GM21619 (cell line): Measurements from ENCODE around the gene DDX25.
"Not testable (repeated sequence)": the region's sequence is repeated elsewhere in the genome, so short reads cannot be mapped to it uniquely, and the experiment has no call there.

Experiments
- ATAC-seq: cut with Tn5 transposase; IDR thresholded peaks from one replicate; pipeline ENCODE4 v1.9.1; 2021; ENCODE audit not compliant: unreplicated experiment

DDX25 gene

DNA sequence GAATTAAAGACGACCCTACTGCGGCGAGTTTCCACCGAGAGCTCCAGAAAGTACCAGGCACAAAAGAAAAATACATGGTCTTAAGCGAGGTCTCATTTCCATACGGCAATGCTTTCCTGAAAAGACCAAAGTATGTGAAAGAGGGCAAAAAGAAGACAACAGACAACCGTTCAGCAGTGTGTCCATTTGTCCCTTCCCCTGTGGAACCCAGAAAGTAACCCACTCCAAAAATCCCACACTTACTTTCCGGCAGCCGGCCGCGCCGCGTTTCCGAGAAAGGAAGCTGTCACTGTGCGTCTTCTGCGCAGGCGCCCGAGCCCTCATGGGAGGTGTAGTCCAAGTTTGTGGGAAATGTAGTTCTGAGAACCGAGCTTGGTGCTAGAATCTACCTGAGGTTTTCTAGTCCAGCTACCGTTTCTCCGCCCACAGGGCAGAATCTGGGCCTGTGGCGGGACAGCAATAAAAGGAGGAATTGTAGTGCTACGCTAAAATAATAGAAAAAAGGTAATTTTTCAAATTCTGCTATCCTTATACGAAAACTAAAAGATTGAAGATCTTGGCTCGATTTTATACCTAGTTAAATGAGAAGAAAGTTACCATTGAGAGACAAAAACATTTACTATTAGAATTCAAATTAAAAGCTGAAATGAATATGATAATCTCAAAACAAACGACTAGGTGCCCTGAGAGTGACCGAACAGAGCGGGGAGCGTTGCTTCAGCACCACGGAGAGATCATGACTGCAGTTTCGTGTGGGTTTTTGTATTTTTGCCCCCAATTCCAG is 1.2 kb upstream of the DDX25 start, which contains the start of gene PUS3:
PUS3 (minus strand) TSS at position 280 of the 784 bp plus-strand sequence. CDS start 6,922 bp downstream, outside the sequence.
- ATAC-seq, result peak; percentile 99

DNA sequence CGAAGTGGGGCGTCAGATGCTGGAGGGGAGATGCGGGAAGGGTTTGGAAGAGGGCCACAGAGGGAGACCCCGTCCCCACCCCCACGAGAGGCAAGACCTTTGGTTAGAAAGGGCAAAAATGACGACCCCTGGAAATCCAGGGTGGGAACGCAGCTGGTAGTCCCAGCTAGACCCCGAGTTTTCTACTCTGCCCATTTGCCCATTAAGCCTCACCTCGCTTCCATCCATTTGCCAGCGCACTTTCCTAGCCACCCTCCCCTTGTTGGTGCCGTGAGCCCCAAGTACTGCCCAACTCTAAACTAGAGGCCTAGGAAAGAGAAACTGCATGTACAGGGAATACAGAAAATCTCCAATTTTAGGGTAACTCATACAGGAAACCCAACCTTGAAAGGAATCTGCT is 370 bp downstream of the DDX25 start:
- ATAC-seq, result no peak

DNA sequence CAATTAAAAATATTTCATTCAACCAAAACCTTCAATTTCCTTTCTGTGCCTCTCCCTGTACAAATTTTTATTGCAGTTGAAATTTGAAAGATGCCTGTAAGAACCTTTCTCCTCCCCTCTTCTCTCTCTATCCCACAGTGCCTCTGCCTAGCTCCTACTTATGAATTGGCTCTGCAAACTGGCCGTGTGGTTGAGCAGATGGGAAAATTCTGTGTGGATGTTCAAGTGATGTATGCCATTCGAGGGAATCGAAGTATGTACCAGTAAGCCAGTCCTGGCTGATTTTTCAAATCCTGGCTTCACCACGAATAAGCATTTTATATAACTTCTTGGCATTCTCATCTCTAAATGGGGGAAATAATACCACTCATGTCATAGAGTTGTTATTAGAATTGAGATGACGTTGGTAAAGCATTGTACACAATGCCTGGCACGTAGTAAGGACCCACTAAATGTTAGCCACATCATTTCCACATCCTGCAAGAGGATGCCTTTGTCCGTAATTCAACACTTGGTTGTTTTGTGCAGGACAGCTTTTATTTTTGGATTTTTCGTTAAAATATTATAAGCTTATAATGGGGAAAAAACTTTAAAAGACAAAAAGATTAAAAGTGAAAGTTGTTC is 6.0 kb downstream of the DDX25 start:
- ATAC-seq, result no peak

DNA sequence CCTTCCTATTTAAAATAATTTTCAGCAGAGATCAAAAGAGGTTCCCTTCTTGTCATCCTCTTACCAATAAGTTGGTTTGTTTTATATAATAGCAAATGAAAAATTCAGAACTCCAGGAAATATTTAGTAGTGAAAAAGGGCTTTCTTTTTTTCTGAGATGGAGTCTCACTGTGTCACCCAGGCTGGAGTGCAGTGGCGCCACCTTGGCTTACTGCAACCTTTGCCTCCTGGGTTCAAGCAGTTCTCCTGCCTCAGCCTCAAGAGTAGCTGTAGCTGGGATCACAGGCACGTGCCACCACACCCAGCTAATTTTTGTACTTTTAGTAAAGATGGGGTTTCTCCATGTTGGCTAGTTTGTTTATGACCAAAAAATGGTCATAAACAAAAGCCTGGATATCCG is 10.3 kb downstream of the DDX25 start:
- ATAC-seq, result not testable (repeated sequence)

DNA sequence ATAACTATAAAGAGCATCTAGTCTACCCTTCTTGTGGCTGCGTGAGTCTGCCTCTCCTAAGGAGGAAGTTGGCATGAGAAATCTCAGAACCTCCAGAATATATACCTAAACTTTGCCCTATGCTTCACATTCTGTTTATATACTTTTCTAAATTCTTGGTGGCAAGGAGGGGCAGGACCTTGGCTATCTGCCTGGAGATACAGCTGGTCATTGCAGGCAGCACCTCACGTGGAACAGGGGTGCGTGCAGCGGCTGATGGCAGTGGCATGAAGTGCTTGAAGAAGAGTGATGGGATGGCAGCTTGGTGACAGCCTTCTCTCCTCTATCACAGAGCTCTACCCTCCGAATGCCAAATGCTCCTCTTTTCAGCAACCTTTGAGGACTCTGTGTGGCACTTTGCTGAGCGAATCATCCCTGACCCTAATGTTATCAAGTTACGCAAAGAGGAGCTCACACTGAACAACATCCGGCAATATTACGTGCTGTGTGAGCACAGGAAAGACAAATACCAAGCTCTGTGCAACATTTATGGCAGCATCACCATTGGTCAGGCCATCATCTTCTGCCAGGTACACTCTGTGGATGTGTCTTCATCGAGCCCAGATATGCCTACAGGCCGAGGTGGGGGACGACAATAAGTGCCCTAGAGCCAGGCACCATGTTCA is 12.5 kb downstream of the DDX25 start:
- no peak for ATAC-seq

DNA sequence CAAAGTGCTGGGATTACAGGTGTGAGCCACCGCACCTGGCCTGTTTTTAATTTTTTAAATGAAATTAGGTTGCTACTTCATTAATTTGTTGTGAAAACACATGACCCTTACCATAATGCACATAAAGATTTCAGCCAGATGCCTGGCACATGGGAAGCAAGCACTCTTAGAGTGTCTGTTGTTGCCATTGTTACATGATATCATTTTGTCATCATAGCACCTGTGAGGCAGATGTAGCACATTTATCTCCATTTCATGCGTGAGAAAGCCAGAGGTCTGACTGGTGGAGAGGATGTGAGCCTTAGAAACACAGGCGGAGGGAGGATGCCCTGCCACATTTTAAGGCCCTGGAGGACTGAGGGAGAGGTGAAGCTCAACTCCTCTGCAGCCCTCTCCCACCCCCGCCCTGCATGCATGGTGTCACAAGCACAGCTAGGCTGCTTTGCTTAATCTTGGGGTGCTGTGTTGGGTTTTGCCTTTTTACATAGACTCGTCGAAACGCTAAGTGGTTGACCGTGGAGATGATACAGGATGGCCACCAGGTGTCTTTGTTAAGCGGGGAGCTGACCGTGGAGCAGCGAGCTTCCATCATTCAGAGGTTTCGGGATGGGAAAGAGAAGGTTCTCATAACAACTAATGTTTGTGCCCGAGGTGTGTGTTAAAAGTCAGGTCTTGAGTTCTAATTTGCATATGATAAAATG is 14.0 kb downstream of the DDX25 start:
- ATAC-seq, result no peak

DNA sequence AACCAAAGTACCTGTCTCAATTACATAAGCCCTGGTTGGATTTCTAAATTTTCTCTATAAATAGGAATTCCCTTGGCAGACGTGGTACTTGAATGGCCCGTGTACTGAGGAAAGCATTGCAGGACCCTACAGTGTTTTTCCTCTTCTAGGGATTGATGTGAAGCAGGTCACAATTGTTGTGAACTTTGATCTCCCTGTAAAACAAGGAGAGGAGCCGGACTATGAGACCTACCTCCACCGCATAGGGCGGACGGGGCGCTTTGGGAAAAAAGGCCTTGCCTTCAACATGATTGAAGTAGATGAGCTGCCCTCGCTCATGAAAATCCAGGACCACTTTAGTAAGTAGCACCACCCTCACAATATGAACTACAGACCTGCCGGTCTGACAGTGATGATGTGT is 16.7 kb downstream of the DDX25 start:
- no peak for ATAC-seq

DNA sequence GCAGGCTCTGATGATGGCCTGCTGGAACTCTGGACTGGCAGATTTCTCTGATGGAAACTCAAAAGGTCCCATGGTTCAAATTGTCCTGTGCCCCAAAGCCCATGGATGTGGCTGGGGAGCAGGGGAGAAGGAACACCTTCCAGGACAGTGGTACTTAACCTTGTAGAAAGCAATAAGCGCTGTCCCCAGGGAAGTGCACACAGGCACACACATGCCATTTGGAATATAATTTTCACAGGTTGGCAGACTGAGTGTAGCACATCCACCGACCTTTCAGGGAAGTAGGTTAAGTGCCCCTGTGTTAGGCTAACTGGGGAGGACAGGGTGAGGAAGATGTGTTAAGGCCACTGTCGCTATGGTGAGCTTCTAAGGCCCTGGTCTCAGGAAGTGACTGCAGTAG is 17.8 kb downstream of the DDX25 start:
- ATAC-seq, result no peak

DNA sequence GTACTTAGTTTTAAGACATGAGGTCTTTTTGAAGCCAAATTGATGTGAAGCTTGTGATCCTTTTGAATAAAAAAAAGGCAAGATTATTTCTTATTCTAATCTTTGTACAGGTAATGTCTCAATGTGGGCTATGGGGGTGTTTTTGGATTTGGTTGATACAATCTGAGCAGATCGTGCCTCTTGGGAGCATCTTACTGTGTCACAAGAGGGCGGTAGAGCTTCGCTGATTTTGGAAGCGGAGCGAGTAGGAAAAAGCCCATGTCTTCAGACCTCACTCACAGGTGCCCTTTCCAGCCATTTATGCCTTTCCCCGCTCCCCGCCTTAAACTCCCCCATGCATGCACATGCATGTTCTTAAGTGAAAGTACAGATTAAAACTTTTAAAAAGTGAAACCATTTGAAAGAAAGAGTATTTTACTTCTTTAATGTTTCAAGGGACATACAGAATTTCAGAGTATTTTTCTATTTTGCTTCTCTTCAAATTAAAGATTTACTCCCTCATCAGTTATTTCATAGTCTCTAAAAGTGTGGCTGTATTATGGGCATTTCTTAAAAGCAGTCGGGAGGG is 18.8 kb downstream of the DDX25 start:
- ATAC-seq, result peak; percentile 75

DNA sequence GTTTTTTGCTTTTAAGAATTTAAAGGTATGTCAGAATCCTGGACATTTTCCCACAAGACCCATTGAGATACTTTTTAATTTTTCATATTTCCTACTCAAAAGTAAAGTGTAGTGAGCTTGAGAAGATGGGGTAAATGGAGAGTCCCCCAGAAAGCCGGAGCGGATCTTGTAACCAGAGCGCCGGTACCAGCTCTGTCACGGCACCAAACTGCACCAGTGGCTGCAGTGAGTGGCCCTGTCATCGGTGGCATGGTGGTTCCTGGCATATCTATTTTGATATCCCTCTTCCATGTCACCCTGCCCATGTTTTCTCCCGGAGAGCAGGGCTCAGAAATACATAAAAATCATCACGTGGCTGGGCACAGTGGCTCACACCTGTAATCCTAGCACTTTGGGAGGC is 19.3 kb downstream of the DDX25 start:
- no peak for ATAC-seq

DNA sequence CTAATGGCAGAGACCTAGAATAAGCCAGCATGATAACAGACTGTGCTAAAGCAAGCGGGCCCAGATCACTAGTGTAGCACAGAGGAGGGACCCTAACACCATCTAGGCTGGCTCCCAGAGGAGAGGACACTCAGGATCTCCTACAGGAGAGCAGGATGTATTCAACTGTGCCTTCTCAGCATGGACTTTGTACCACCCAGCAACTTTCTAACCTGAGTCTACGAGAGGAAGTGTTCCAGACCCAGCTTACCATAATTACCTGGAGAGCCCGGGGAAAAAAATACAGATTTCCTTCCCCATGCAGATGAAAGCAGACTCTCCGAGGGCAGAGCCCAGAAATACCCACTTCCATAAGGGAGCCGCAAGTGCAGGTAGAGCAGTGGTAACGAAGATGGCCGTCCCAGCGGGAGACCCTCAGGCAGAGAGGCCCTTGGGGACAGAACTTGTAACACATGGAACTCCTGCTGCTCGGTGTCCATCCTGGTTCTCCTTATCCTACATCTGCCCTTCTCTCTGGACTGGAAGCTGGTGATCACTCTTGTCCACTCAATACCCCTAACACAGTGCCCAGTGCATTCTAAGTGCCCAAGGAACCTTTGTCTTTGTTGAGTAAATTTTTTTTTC is 20.2 kb downstream of the DDX25 start:
- ATAC-seq, result no peak

DNA sequence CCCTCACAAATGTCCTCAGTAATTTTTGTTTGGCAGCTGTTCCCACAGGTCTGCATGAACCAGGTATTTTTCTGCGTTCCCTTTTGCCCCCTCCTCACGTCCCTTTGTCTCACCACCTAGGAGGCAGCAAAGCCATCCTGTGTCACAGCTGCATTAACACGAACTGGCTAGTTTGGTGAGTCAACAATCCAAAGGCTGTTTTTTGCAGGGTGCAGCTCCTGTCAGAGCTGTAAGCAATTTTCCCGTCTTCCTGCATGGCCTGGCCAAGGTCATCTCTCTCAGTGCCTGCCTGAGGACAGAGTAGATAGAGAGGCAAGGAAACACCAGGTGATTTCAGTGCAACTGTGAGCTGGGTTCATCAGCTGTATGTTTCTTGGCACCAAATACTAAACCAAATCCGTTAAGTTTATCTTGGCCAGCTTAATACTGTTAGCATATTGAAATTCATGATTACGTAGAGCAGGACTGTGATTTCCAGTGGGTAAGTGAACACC is 21.0 kb downstream of the DDX25 start:
- ATAC-seq, result no peak

DNA sequence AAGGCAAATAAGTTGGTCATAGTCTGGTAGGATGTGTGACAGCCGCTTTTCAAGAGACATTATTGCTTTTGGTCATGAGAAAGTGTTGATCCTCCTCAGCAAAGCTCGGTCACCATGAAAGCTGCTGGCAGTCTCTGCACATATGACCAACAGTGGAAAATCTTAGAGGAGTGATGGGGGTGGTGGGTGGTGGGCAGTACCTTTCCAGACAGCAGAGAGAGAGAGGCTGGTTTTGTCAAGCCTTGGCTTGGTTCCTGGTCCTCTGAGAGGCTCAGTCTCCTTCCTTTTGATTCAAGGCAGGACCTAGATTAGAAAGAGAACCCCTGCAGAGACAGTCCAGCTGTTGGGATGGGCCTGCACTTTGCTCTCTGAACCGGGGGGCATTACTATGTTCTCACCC is 21.5 kb downstream of the DDX25 start:
- ATAC-seq, result no peak

DNA sequence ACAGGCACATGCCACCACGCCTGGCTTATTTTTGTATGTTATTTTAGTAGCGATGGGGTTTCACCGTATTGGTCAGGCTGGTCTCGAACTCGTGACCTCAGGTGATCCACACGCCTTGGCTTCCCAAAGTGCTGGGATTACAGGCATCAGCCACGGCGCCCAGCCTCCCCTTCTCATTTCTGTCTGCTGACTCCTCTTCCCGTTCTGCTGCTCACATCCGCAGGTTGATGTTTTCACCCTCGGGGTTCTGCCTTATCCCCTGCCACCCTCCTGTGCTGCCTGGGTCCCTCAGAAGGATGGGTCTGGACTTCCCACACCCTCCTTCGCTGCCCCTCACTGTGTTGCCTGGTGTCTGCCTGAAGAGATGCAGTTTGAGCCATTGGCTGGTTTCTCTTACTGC is 22.4 kb downstream of the DDX25 start:
- ATAC-seq, result no peak

DNA sequence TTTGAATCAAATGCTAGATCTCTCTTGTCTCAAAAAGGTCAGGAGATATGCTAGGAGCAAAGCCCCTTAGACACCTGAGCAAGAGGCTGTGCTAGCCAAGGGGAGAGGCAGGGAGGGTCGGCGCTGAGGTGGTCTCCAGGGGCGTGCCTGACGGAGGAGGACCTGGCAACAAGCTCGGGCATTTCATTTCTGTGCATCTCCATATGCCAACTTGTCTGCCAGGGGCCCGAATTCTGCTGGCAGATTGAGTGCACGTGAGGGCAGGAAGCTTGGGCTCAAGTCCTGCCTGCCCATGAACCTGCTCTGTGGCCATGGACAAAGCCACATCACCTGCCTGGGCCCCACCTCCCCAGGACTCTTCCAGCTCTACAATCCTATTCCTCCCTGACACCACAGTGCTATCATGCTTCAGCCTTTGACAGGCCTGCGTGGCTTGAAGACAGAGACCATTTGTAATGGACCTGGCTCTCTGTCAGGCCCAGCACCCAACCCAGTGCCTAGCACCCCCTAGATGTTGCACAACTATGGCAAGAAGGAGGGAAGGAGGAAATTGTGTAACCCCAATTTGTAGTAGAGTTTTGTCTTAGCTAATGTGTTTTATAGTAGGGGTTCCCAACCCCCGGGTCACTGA is 25.3 kb downstream of the DDX25 start:
- ATAC-seq, result no peak

DNA sequence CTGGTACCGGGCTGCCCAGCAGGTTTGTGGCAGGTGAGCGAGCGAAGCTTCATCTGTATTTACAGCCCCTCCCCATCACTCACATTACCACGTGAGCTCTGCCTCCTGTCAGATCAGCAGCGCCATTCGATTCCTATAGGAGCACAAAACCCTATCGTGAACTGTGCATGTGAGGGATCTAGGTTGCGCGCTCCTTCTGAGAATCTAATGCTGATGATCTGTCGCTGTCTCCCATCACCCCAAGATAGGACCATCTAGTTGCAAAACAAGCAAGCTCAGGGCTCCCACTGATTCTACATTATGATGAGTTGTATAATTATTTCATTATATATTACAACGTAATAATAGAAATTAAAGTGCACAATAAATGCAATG is 25.8 kb downstream of the DDX25 start:
- no peak for ATAC-seq

DNA sequence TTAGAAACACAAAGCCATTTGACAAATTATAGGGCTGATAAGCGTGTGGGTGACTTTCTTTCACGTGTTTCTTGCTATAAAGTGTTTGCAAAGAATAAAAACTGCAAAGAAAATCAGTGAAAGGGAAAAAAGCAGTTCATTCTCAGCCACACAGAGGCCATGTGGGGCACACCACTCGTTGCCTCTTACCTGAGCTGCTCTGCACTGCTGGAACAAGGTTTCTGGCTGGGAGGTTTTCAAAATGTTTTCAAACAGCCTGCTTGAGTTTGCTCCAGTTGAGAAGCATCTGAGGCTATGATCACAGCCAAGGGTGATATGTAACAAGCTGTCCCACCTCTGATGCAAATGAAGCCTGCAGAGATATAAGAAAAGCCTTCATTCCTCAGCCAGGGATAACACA is 26.8 kb downstream of the DDX25 start:
- no peak for ATAC-seq

DNA sequence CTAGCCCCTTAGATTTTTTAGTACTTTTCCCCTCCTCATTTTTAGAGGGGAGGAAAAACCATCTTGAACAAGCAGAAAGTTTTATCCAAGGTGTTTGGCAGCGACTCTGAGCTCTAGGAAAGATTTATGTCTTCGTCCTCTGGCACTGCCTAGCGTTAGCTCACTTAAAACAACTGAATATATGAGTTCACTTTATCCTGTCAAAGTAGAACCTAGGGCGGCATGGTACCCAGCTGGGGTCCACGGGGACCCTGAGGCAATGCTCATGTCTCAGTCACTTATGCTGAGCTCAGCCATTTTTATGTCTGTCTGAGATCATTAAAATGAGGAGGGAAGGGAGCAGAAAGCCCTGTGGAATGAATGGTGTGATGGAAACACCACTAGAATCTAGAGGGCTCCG is 27.4 kb downstream of the DDX25 start:
- no peak for ATAC-seq

DNA sequence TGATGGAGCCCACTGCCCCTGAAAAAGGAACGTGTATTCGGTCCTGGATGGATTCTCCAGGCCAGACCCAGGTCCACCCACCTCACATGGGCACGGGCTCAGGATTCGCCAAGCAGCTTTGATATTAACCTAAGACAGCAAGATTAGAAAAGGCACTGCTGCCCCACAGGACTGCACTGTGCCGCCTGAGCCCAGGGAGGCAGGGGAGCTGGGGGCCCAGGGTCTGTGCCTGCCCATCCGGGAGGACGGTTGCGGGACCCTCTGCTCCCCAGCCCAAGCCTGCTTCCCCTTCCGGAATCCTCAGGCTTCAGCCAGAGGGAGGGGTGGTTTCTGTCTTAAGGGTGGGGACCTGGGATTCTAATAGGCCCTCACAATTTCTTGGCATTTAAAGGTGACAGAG is 28.0 kb downstream of the DDX25 start:
- ATAC-seq, result no peak
